K562 (cell line): ENCODE data around the gene ZNF816. TPM values are rescaled to one million over a fixed set of nuclear protein-coding genes. Genes with fewer than 3 reads are reported as not detected.
"Not testable (repeated sequence)": the region's sequence is repeated elsewhere in the genome, so short reads cannot be mapped to it uniquely, and the experiment has no call there.

Experiments used
- ATAC-seq: fragments of 200-7000 bp; cut with Tn5 transposase; 3 replicates; pipeline ENCODE4 v1.9.1; 2020; ENCODE audit warnings: moderate library complexity
- BruUV-seq: library from RNA; stranded (reverse); fragments of 400-500 nt; replicated peaks from 2 replicates; lab custom pipeline; 2021; lab: Mats Ljungman, UMichigan
- CTCF ChIA-PET: fragments of 300-600 bp; formaldehyde crosslinking; extraction: SDS; loops from one replicate; lab custom pipeline; 2021; ENCODE audit warnings: low intra/inter-chr PET ratio; lab: Yijun Ruan, JAX
- POLR2A ChIA-PET: fragments of 300-600, 350-650 bp; sonication (Branson Sonifier 250); formaldehyde crosslinking; extraction: SDS; loops from one replicate; lab custom pipeline; 2021; ENCODE audit warnings: antibody characterized with exemption, inconsistent platforms; lab: Yijun Ruan, JAX
- DNase-seq, 4 experiments: peaks; one replicate each; pipeline versions ENCODE4 v3.0.0 to v3.0.0-alpha.2; 2011 to 2018; ENCODE audit warnings: low spot score in 3 of 4, mixed read lengths in 3 of 4; ENCODE audit errors: extremely low read depth in 1 of 4
- FAIRE-seq: peaks from 2 replicates; lab custom pipeline; 2011; peaks lifted over from hg19 to GRCh38; lab: Jason Lieb, UNC
- H2AFZ ChIP-seq: 2 replicates; pipeline ENCODE4 v1.6.0; 2011; ENCODE audit warnings: low read depth, low read length, control low read depth, inconsistent platforms
- H3K27ac ChIP-seq: fragments of 200-600 bp; 3 replicates; pipeline ENCODE4 v1.8.0; 2011; ENCODE audit warnings: low read depth, mild to moderate bottlenecking, control low read depth, inconsistent platforms, low read length, moderate library complexity, mixed read lengths; ENCODE audit errors: extremely low read depth
- H3K27me3 ChIP-seq, 2 experiments: fragments of 300-600 bp in 1 of 2; 2 replicates in 1 of 2; 3 replicates in 1 of 2; pipeline versions ENCODE4 v1.6.0 to v1.8.0; 2011; ENCODE audit warnings: inconsistent platforms in 2 of 2, low read length in 2 of 2, mild to moderate bottlenecking in 1 of 2, mixed read lengths in 1 of 2, moderate library complexity in 1 of 2; ENCODE audit not compliant: control insufficient read depth in 2 of 2, insufficient read depth in 2 of 2
- H3K36me3 ChIP-seq: fragments of 300-600 bp; 3 replicates; pipeline ENCODE4 v1.8.0; 2011; ENCODE audit warnings: mild to moderate bottlenecking, low read length, inconsistent platforms; ENCODE audit not compliant: control insufficient read depth, insufficient read depth
- H3K4me1 ChIP-seq, 2 experiments: fragments of 200-600 bp in 1 of 2; replicated peaks in 1 of 2; 2 replicates in 1 of 2; 3 replicates in 1 of 2; pipeline versions ENCODE4 v1.5.1 to v1.8.0; 2011; ENCODE audit warnings: inconsistent platforms in 2 of 2, low read length in 2 of 2, mild to moderate bottlenecking in 1 of 2, mixed read lengths in 1 of 2, moderate library complexity in 1 of 2; ENCODE audit not compliant: control insufficient read depth in 2 of 2, insufficient read depth in 2 of 2
- H3K4me2 ChIP-seq: 2 replicates; pipeline ENCODE4 v1.6.1; 2011; ENCODE audit warnings: low read length, control low read depth, inconsistent platforms, mixed read lengths; ENCODE audit not compliant: insufficient read depth
- H3K4me3 ChIP-seq: fragments of 200-600 bp; sonication (generic), shearing (Covaris generic); 2 replicates; pipeline ENCODE4 v1.5.1; 2016; ENCODE audit warnings: control low read depth, inconsistent platforms
- H3K79me2 ChIP-seq: fragments of 200-600 bp; 3 replicates; pipeline ENCODE4 v1.8.0; 2011; ENCODE audit warnings: low read length, inconsistent platforms; ENCODE audit not compliant: control insufficient read depth, insufficient read depth
- H3K9ac ChIP-seq, 2 experiments: 2 replicates each; pipeline versions ENCODE4 v1.6.0 to v1.6.1; 2011; ENCODE audit warnings: low read depth in 2 of 2, low read length in 2 of 2, control low read depth in 1 of 2, inconsistent platforms in 1 of 2, mild to moderate bottlenecking in 1 of 2, mixed read lengths in 1 of 2; ENCODE audit not compliant: insufficient read depth in 1 of 2
- H3K9me1 ChIP-seq: one replicate; pipeline ENCODE4 v1.6.0; 2011; ENCODE audit warnings: inconsistent platforms, mild to moderate bottlenecking, low read length, moderate library complexity; ENCODE audit not compliant: control insufficient read depth, insufficient read depth
- H3K9me3 ChIP-seq: replicated peaks from 2 replicates; pipeline ENCODE4 v1.5.1; 2011; ENCODE audit warnings: low read depth, low read length, inconsistent platforms; ENCODE audit not compliant: control insufficient read depth, insufficient read depth
- H4K20me1 ChIP-seq: replicated peaks from 2 replicates; pipeline ENCODE4 v1.6.1; 2011; ENCODE audit warnings: low read length, inconsistent platforms, mixed read lengths; ENCODE audit not compliant: control insufficient read depth, insufficient read depth
- ATF1 ChIP-seq, 2 experiments: fragments of 450-650 bp in 1 of 2; IDR thresholded peaks; 2 replicates each; pipeline ENCODE4 v1.6.1; 2016; ENCODE audit warnings: missing compliant biosample characterization in 1 of 2, missing genetic modification characterization in 1 of 2
- ETV1 ChIP-seq: fragments of 450-650 bp; conservative IDR thresholded peaks from 2 replicates; pipeline ENCODE4 v1.6.1; 2016; ENCODE audit warnings: missing genetic modification characterization, control low read depth, low read depth, missing compliant biosample characterization
- MNT ChIP-seq, 2 experiments: fragments of 450-650 bp; conservative IDR thresholded peaks; 2 replicates each; pipeline ENCODE4 v1.6.1; 2017; ENCODE audit warnings: mild to moderate bottlenecking in 2 of 2, moderate library complexity in 2 of 2
- POLR2G ChIP-seq: fragments of 200-400 bp; formaldehyde crosslinking; IDR thresholded peaks from 2 replicates; pipeline ENCODE4 v1.6.1; 2017; ENCODE audit warnings: low read depth, mild to moderate bottlenecking, antibody characterized with exemption, low read length, moderate library complexity
- PREB ChIP-seq: sonication (generic); formaldehyde crosslinking; IDR thresholded peaks from 2 replicates; pipeline ENCODE4 v1.8.1; 2023; ENCODE audit warnings: mild to moderate bottlenecking, missing genetic modification reagents
- SMAD4 ChIP-seq: fragments of 250-450 bp; sonication (Bioruptor Pico); conservative IDR thresholded peaks from 2 replicates; pipeline ENCODE4 v1.8.0; 2021; ENCODE audit warnings: inconsistent platforms, mild to moderate bottlenecking, moderate library complexity
- WGBS: fragments of 100-300 bp; shearing (Covaris generic); methylation state at CpG from one replicate; pipeline ENCODE4 v1.1.6; 2016; ENCODE audit warnings: low coverage, mixed read lengths; ENCODE audit not compliant: insufficient coverage; ENCODE audit errors: missing lambda C conversion rate; 5-methylcytosine and 5-hydroxymethylcytosine counted together
- in situ Hi-C: fragments of 300-500 bp; cut with MboI; formaldehyde crosslinking; loops from 4 replicates; pipeline ENCODE4 v1.15.0; 2018; ENCODE audit warnings: inconsistent platforms, mixed read lengths
- intact Hi-C: fragments of 100-400 bp; cut with micrococcal nuclease; formaldehyde crosslinking; loops from 2 replicates; pipeline ENCODE4 v1.14.2; 2022
- polyA plus RNA-seq, 8 experiments: library from polyadenylated mRNA; depleted of rRNA in 4 of 8; stranded (reverse) in 5 of 8; unstranded in 3 of 8; fragments of >200 nt; fragmentation: Nextera tagmentation in 2 of 8; fragmentation: Illumina TruSeq in 1 of 8; extraction: Ambion mirVana in 2 of 8; extraction: Trizol in 1 of 8; gene quantifications; 2 replicates each; pipeline versions ENCODE4 v1.2.1 to v1.2.3, GENCODE V29; 2011 to 2014; ENCODE audit warnings: inconsistent platforms in 1 of 8, missing spikeins in 1 of 8
- total RNA-seq, 7 experiments: library from RNA; depleted of rRNA in 6 of 7; stranded (reverse); fragments of >200 nt in 6 of 7; fragmentation: Illumina TruSeq in 2 of 7; extraction: Trizol in 2 of 7; gene quantifications; 2 replicates each; pipeline versions ENCODE4 v1.2.1 to v1.2.3, GENCODE V29; 2011 to 2021; ENCODE audit warnings: low replicate concordance in 1 of 7

Gene ZNF816
- total and polyA plus RNA-seq, 9 of the 15 experiments (the other 6 are each of a cell fraction or from before 2014, with no cell fraction given), result 8.6 to 23.4 (median 13.0) TPM

GRCh38 chr19:52924641-52925040 lies 38.0 kb downstream of the ZNF816 start:
- in situ Hi-C loops, FAIRE-seq, H3K9me1 ChIP-seq, BruUV-seq, H4K20me1 ChIP-seq, CTCF ChIA-PET, ATAC-seq, H3K27me3 ChIP-seq, H3K9ac ChIP-seq, H3K4me2 ChIP-seq, DNase-seq, H2AFZ ChIP-seq, H3K27ac ChIP-seq, H3K9me3 ChIP-seq, H3K4me3 ChIP-seq: not testable (repeated sequence)
- peaks cover 11 to 13% of the 10 kb centered on the region in 2 experiments; a peak in 3 of 5 replicates for H3K4me1 ChIP-seq
- peaks cover 24% of the 10 kb centered on the region for H3K79me2 ChIP-seq
- H3K36me3 ChIP-seq, result peaks cover 40% of the 10 kb centered on the region
- 92% methylated on average over 8 of the region's 9 CpGs for WGBS
- TF ChIP-seq POLR2G, result 0 out of 2 replicates have a peak, but pooled peaks have one; percentile 0
- intact Hi-C loops, result loop anchor here (2.0 kb wide), 1 partner anchor 38 kb away; the partner anchor contains the start of gene ZNF816
- POLR2A ChIA-PET, result interaction anchor here (0.6 to 1.4 kb wide), 4 partner anchors 11 to 174 kb away, joined by 3 to 4 read pairs (median 4); no protein-coding TSS in a partner anchor

GRCh38 chr19:52923778-52924593 lies 38.7 kb downstream of the ZNF816 start:
- ChIA-PET CTCF (no interaction called here), POLR2A (interaction anchor here (0.6 to 1.4 kb wide), 5 partner anchors 11 to 175 kb away, joined by 3 to 4 read pairs (median 3); no protein-coding TSS in a partner anchor)
- Histone ChIP-seq H3K27ac (peak overlapping the region; percentile 98), H3K9me3 (no peaks in the 10 kb centered on the region), H3K27me3 (no peaks in the 10 kb centered on the region), H4K20me1 (no peaks in the 10 kb centered on the region), H3K36me3 (peaks cover 34% of the 10 kb centered on the region), H3K4me1 (peaks cover 11 to 13% of the 10 kb centered on the region in 2 experiments; a peak in 3 of 5 replicates), H2AFZ (peak overlapping the region; percentile 54; the same call in 1 of the 2 replicates), H3K4me2 (peak overlapping the region; percentile 88), H3K9me1 (no peaks in the 10 kb centered on the region), H3K9ac (peak overlapping the region; percentile 21 to 49; a peak in 2 of 4 replicates), H3K79me2 (peaks cover 24% of the 10 kb centered on the region), H3K4me3 (peak overlapping the region; percentile 66; the same call in 1 of the 2 replicates)
- DNase-seq (peak; percentile 37 to 89 (median 44)), FAIRE-seq (peak; percentile 76), ATAC-seq (peak; percentile 75)
- in situ Hi-C loops (no loop called here), intact Hi-C loops (loop anchor here (2.0 kb wide), 1 partner anchor 39 kb away; the partner anchor contains the start of gene ZNF816)
- TSS peak; percentile 42 for BruUV-seq
- WGBS, result 17% methylated on average over 18 of the region's 18 CpGs
- TF ChIP-seq PREB (CRISPR knock-in tag) (no peak), ATF1 (CRISPR knock-in tag; IDR thresholded peaks at IDR 0.05) (no peak), ATF1 (tag; IDR thresholded peaks at IDR 0.05) (0 out of 2 replicates have a peak, but pooled peaks have one; percentile 8), SMAD4 (CRISPR knock-in tag) (no peak), ETV1 (tag) (peak; percentile 47; the same call in 1 of the 2 replicates), MNT (conservative IDR thresholded peaks at IDR 0.05) (0 out of 4 replicates have a peak, but pooled peaks of 1 of the 2 experiments have one; percentile 20)
